AG04450 (cell line): ENCODE data around the gene GALR2. TPM values are rescaled to one million over a fixed set of nuclear protein-coding genes. Genes with fewer than 3 reads are reported as not detected.

Source experiments
- CTCF ChIA-PET: fragments of 300-600, 350-600 bp; formaldehyde crosslinking; extraction: SDS; loops from one replicate; lab custom pipeline; 2022; ENCODE audit warnings: antibody characterized with exemption, inconsistent platforms; lab: Charles Lee
- POLR2A ChIA-PET: fragments of 350-600 bp; formaldehyde crosslinking; extraction: SDS; loops from one replicate; lab custom pipeline; 2021; ENCODE audit warnings: antibody characterized with exemption, inconsistent platforms; lab: Yijun Ruan, JAX
- DNase-seq: peaks from one replicate; pipeline ENCODE4 v3.0.0-alpha.2; 2011; ENCODE audit warnings: low read depth, low spot score
- H3K27ac ChIP-seq: one replicate; pipeline ENCODE4 v1.5.1; 2012; ENCODE audit warnings: low read depth, low read length, control low read depth
- H3K27me3 ChIP-seq: one replicate; pipeline ENCODE4 v1.6.0; 2012; ENCODE audit warnings: low read length; ENCODE audit not compliant: control insufficient read depth, insufficient read depth
- H3K4me3 ChIP-seq: 2 replicates; pipeline ENCODE4 v1.5.1; 2011; ENCODE audit warnings: mild to moderate bottlenecking, low read depth, low read length, control low read depth
- H3K9me3 ChIP-seq: 2 replicates; pipeline ENCODE4 v1.5.1; 2012; ENCODE audit warnings: low read length; ENCODE audit not compliant: control insufficient read depth, insufficient read depth
- CTCF ChIP-seq: IDR thresholded peaks from 2 replicates; pipeline ENCODE4 v1.5.1; 2011; ENCODE audit warnings: low read depth, low read length, control low read depth, inconsistent platforms
- polyA plus RNA-seq: library from polyadenylated mRNA; depleted of rRNA; stranded (reverse); fragments of >200 nt; gene quantifications from 2 replicates; pipeline ENCODE4 v1.2.3, GENCODE V29; 2011

Gene GALR2
- polyA plus RNA-seq, 1 experiment: not detected

- DNase-seq: no peak
- Histone ChIP-seq H3K9me3 (no peaks in the 10 kb centered on the region), H3K27me3 (no peaks in the 10 kb centered on the region), H3K4me3 (no peak overlapping the region), H3K27ac (no peak overlapping the region)
- POLR2A ChIA-PET: no interaction called here
- TF ChIP-seq CTCF: no peak
- CTCF ChIA-PET: no interaction called here
Measured at GRCh38 chr17:76097716-76098295, 23.2 kb downstream of the GALR2 start.

DNA sequence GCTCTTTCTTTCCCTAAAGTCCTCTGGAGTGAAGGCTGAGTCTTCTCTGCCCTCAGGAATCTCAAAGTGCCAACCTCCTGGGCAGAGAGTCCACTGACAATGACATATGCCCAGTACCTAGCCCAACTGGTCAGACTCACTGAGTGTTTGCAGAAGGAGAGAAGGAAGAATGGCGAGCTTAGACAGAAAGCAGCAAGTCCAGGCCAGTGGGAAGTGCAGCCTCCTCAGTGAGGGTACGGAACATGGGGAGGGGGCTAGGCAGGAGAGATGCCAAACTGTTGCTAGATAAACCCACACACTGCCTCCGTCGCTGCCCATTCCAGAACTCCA, 28.3 kb downstream of the GALR2 start:
- ChIA-PET POLR2A (interaction anchor here (0.9 to 1.1 kb wide), 2 partner anchors 162 to 177 kb away, joined by 3 read pairs; partner anchors contain the start of gene UBALD2), CTCF (interaction anchor here (4.1 kb wide), 1 partner anchor 176 kb away, joined by 22 read pairs; no protein-coding TSS in a partner anchor)
- no peak for TF ChIP-seq CTCF
- no peak for DNase-seq
- Histone ChIP-seq H3K9me3 (peaks cover 3% of the 10 kb centered on the region; the same call in 1 of the 2 replicates), H3K27me3 (no peaks in the 10 kb centered on the region), H3K4me3 (peak overlapping the region; percentile 73), H3K27ac (peak overlapping the region; percentile 47)

DNA sequence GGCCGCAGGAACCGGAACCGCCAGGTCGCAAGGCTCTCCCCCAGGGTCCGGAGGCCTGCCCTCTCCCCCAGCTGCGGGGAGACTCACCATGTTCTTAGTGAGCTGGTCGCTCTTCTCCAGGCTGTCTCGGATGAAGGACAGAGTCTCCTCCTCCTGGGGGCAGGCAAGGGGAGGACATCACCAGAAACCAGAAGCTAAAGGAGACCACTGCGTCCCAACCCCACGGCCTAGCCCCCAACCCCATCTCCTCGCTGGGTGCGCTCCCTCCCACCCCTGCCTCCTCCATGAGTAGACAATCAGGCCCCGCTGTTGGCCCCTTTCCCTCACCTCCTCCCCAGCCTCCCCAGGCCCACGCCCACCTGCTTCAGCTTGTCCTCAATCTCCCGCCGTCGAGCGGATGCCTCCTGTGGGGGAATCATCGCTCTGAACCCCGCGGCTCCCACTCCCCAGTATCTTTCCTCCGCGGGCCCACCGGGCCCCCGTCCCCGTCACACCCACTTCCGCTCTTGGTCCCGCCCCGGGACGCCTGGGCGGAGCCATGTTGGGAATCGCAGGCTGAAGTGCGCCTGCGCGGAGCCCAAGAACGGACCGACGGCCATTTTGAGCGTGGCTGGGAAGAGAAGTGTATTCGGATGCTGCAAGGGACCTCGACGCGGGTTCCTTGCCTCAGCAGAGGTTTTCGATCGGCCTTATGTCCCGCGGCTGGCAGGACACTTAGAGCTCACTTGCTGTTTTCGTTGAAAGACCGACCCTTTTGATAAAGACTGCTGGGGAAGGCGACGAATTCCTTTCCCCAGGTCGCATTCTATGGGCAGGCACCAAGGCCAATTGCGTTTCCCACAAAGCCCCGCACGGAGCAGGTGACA, 28.9 kb downstream of the GALR2 start, which contains the start of gene EXOC7:
EXOC7 (minus strand) TSS at position 514 of the 866 bp plus-strand sequence; CDS start at position 419, 95 bp downstream.
- Histone ChIP-seq H3K4me3 (peak within 1 kb of the TSS; percentile 73), H3K9me3 (peaks cover 3% of the 10 kb centered on the region; the same call in 1 of the 2 replicates), H3K27ac (peak within 1 kb of the TSS; percentile 52), H3K27me3 (no peaks in the 10 kb centered on the region)
- CTCF ChIA-PET: interaction anchor here (0.5 to 4.1 kb wide), 5 partner anchors 30 to 233 kb away, joined by 3 to 22 read pairs (median 7); no protein-coding TSS in a partner anchor
- peak; percentile 68 for DNase-seq
- POLR2A ChIA-PET: interaction anchor here (0.5 to 1.1 kb wide), 5 partner anchors 152 to 196 kb away, joined by 3 to 8 read pairs (median 4); partner anchors contain the start of gene UBALD2
- TF ChIP-seq CTCF: no peak

- ChIA-PET CTCF (interaction anchor here (0.5 to 4.1 kb wide), 4 partner anchors 31 to 175 kb away, joined by 3 to 22 read pairs (median 7); no protein-coding TSS in a partner anchor), POLR2A (interaction anchor here (0.5 to 1.1 kb wide), 4 partner anchors 9 to 195 kb away, joined by 3 to 4 read pairs (median 4); partner anchors contain the start of gene UBALD2)
- Histone ChIP-seq H3K4me3 (peak overlapping the region; percentile 73), H3K9me3 (peaks cover 3% of the 10 kb centered on the region; the same call in 1 of the 2 replicates), H3K27ac (peak overlapping the region; percentile 52), H3K27me3 (no peaks in the 10 kb centered on the region)
- DNase-seq: no peak
- TF ChIP-seq CTCF: no peak
Measured at GRCh38 chr17:76104140-76104895, 29.7 kb downstream of the GALR2 start.
